Stimulated activated effector memory CD8-positive, alpha-beta T cell treated with anti-CD3 and anti-CD28 coated beads, Interleukin-12 subunit alpha, Interleukin-12 subunit beta, amount 100 ng/mL, for 72 hours (primary cell): ENCODE measurements around the gene PYDC1.
"Not testable (repeated sequence)": the region's sequence is repeated elsewhere in the genome, so short reads cannot be mapped to it uniquely, and the experiment has no call there.

ENCODE experiments used
- ATAC-seq: fragments of 150-1000 bp; cut with Tn5 transposase; 2 replicates; pipeline ENCODE4 v1.10.0; 2021
- DNase-seq, 2 donors: peaks; one replicate each; pipeline ENCODE4 v3.0.0; 2021 to 2022; ENCODE audit warnings: low spot score in 2 of 2
- H3K27ac Mint-ChIP-seq: one replicate; pipeline ENCODE4 v1.8.0; 2022; ENCODE audit warnings: mild to moderate bottlenecking, mixed read lengths
- H3K36me3 Mint-ChIP-seq: one replicate; pipeline ENCODE4 v1.8.0; 2022; ENCODE audit warnings: mild to moderate bottlenecking, mixed read lengths
- H3K4me1 Mint-ChIP-seq: one replicate; pipeline ENCODE4 v1.8.0; 2022; ENCODE audit warnings: mixed read lengths
- H3K4me3 Mint-ChIP-seq: one replicate; pipeline ENCODE4 v1.8.0; 2022; ENCODE audit warnings: mild to moderate bottlenecking, mixed read lengths
- H3K9me3 Mint-ChIP-seq: one replicate; pipeline ENCODE4 v1.8.0; 2022; ENCODE audit warnings: mixed read lengths

PYDC1 gene

GRCh38 chr16:31216422-31217135 is at the start of gene PYDC1:
PYDC1 (minus strand) TSS chr16:31217135; CDS start chr16:31217028, 107 bp downstream.
- ATAC-seq (peak; percentile 55), DNase-seq (no peak)
- Mint-ChIP-seq H3K4me3 (peak within 1 kb of the TSS; percentile 73), H3K4me1 (peaks cover 31% of the 10 kb centered on the region), H3K36me3 (no peaks in the 10 kb centered on the region), H3K27ac (peak within 1 kb of the TSS; percentile 38), H3K9me3 (no peaks in the 10 kb centered on the region)

- ATAC-seq: peak; percentile 98
- peak; percentile 54 to 84 for DNase-seq
- H3K4me3 Mint-ChIP-seq: peak overlapping the region; percentile 71
- H3K9me3 Mint-ChIP-seq: no peaks in the 10 kb centered on the region
- H3K36me3 Mint-ChIP-seq: peaks cover 21% of the 10 kb centered on the region
- H3K27ac Mint-ChIP-seq: peak overlapping the region; percentile 96
- peaks cover 48% of the 10 kb centered on the region for H3K4me1 Mint-ChIP-seq
Observed at GRCh38 chr16:31265329-31266245, 48.7 kb upstream of the PYDC1 start.

- ATAC-seq (no peak), DNase-seq (no peak)
- Mint-ChIP-seq H3K4me1 (peaks cover 40% of the 10 kb centered on the region), H3K36me3 (peaks cover 14% of the 10 kb centered on the region), H3K4me3 (no peak overlapping the region), H3K9me3 (no peaks in the 10 kb centered on the region), H3K27ac (peak overlapping the region; percentile 37)
Observed at GRCh38 chr16:31262084-31262483, 45.1 kb upstream of the PYDC1 start.

DNA sequence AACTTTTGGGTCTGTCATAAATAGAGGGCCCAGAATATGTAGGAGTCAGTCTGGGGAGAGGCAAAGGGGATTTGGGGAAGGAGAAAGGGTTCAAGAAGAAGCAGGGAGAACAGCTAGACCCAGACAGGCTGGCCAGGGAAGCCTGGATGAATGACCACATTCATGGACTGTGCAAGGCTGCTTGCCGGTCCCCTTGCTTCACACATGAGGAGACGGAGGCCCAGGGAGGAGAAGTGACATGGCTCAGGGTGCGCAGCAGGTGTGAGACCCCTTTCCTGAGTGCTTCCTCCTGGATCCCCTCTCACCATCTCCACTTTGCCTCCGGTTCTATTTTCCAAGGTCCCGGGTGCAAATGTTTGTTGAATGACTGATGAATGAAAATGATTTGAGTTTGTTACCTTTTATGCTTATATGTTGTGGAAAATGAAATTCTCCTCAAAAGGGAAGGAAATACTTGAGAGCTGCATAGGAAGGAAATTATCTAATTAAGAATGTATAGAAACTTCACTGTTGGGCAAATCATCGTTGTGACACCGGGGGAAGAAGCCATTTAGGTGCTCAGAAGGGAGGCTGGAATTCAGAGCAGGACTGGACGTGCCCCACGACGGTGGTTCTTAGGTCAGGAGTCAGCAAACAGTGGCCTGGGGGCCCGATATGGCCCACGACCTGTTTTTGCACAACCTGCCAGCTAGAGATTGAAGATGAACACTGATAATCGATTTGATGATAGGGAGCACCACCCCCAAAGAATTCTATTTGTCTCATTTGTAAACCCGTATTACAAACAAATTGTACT is 43.4 kb upstream of the PYDC1 start:
- DNase-seq: no peak
- H3K27ac Mint-ChIP-seq: peak overlapping the region; percentile 77
- ATAC-seq: no peak
- H3K4me3 Mint-ChIP-seq: peak overlapping the region; percentile 64
- H3K4me1 Mint-ChIP-seq: peaks cover 28% of the 10 kb centered on the region
- peaks cover 5% of the 10 kb centered on the region for H3K36me3 Mint-ChIP-seq
- H3K9me3 Mint-ChIP-seq: no peaks in the 10 kb centered on the region

GRCh38 chr16:31258366-31258765 is 41.4 kb upstream of the PYDC1 start:
- Mint-ChIP-seq H3K4me1 (peaks cover 32% of the 10 kb centered on the region), H3K36me3 (no peaks in the 10 kb centered on the region), H3K27ac (no peak overlapping the region), H3K4me3 (no peak overlapping the region), H3K9me3 (no peaks in the 10 kb centered on the region)
- ATAC-seq: no peak
- no peak for DNase-seq

DNA sequence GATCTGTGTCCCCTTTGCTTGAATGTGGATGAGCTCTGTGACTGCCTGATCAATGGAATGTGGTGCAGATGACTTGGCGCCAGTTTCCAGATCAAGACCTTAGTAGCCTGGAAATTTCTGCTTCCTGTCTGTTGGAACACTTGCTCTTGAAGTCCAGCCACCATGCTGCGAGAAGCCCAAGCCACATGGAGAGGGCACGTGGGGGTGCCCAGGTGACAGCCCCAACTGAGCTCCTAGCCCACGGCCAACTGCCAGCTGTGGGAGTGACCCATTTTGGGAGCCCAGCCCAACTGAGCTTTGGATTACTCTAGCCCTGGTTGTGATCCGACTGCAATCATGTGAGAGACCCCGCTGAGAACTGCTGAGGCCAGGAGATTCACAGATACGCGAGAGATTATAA is 39.5 kb upstream of the PYDC1 start:
- H3K4me1 Mint-ChIP-seq: peaks cover 35% of the 10 kb centered on the region
- no peak overlapping the region for H3K4me3 Mint-ChIP-seq
- no peak overlapping the region for H3K27ac Mint-ChIP-seq
- DNase-seq (no peak), ATAC-seq (no peak)
- H3K36me3 Mint-ChIP-seq: no peaks in the 10 kb centered on the region
- H3K9me3 Mint-ChIP-seq: no peaks in the 10 kb centered on the region

DNA sequence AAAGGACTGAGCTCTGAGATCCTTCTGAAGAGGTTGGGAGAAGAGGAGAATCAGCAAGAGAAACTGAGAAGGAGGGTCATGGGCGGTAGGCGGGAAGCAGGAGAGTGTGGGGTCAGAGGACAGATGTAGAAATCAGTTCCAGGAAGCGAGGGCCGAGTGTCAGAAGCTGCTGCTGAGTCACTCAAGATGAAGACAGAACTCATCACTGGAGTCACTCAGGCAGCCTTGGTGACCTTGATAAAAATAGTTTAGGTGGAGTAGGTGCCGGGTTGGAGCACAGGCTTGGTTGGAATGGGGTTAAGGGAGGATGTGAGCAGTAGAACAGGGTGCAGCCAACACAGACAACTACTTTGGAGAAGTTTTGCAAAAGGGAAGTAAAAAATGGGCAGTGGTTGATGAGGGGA is 36.7 kb upstream of the PYDC1 start:
- H3K9me3 Mint-ChIP-seq: no peaks in the 10 kb centered on the region
- peak overlapping the region; percentile 62 for H3K4me3 Mint-ChIP-seq
- H3K36me3 Mint-ChIP-seq: no peaks in the 10 kb centered on the region
- H3K4me1 Mint-ChIP-seq: peaks cover 36% of the 10 kb centered on the region
- DNase-seq (peak; percentile 12 to 75), ATAC-seq (peak; percentile 96)
- H3K27ac Mint-ChIP-seq: peak overlapping the region; percentile 88

GRCh38 chr16:31251435-31251834 is 34.5 kb upstream of the PYDC1 start:
- Mint-ChIP-seq H3K27ac (no peak overlapping the region), H3K36me3 (no peaks in the 10 kb centered on the region), H3K4me3 (no peak overlapping the region), H3K4me1 (peaks cover 36% of the 10 kb centered on the region), H3K9me3 (no peaks in the 10 kb centered on the region)
- DNase-seq (no peak), ATAC-seq (no peak)

- H3K9me3 Mint-ChIP-seq: no peaks in the 10 kb centered on the region
- DNase-seq (no peak), ATAC-seq (peak; percentile 57)
- peaks cover 36% of the 10 kb centered on the region for H3K4me1 Mint-ChIP-seq
- no peak overlapping the region for H3K4me3 Mint-ChIP-seq
- H3K27ac Mint-ChIP-seq: no peak overlapping the region
- H3K36me3 Mint-ChIP-seq: no peaks in the 10 kb centered on the region
Observed at GRCh38 chr16:31250782-31251384, 33.9 kb upstream of the PYDC1 start.

- ATAC-seq (no peak), DNase-seq (no peak)
- Mint-ChIP-seq H3K4me1 (peaks cover 27% of the 10 kb centered on the region), H3K27ac (peak overlapping the region; percentile 26), H3K36me3 (no peaks in the 10 kb centered on the region), H3K4me3 (no peak overlapping the region), H3K9me3 (no peaks in the 10 kb centered on the region)
Observed at GRCh38 chr16:31248344-31248743, 31.4 kb upstream of the PYDC1 start.

- H3K9me3 Mint-ChIP-seq: no peaks in the 10 kb centered on the region
- no peaks in the 10 kb centered on the region for H3K36me3 Mint-ChIP-seq
- no peak overlapping the region for H3K27ac Mint-ChIP-seq
- DNase-seq: no peak
- H3K4me1 Mint-ChIP-seq: peaks cover 13% of the 10 kb centered on the region
- no peak for ATAC-seq
- H3K4me3 Mint-ChIP-seq: no peak overlapping the region
Observed at GRCh38 chr16:31246296-31246695, 29.4 kb upstream of the PYDC1 start.

GRCh38 chr16:31245598-31245997 is 28.7 kb upstream of the PYDC1 start:
- not testable (repeated sequence) for DNase-seq, H3K9me3 Mint-ChIP-seq, H3K36me3 Mint-ChIP-seq, H3K27ac Mint-ChIP-seq, ATAC-seq, H3K4me3 Mint-ChIP-seq, H3K4me1 Mint-ChIP-seq

- Mint-ChIP-seq H3K27ac (no peak overlapping the region), H3K4me1 (no peaks in the 10 kb centered on the region), H3K36me3 (no peaks in the 10 kb centered on the region), H3K9me3 (no peaks in the 10 kb centered on the region), H3K4me3 (no peak overlapping the region)
- no peak for ATAC-seq
- DNase-seq: no peak
Observed at GRCh38 chr16:31243734-31244670, 27.1 kb upstream of the PYDC1 start.

GRCh38 chr16:31242206-31242605 is 25.3 kb upstream of the PYDC1 start:
- H3K4me3 Mint-ChIP-seq: no peak overlapping the region
- ATAC-seq (no peak), DNase-seq (no peak)
- no peaks in the 10 kb centered on the region for H3K4me1 Mint-ChIP-seq
- no peaks in the 10 kb centered on the region for H3K36me3 Mint-ChIP-seq
- no peak overlapping the region for H3K27ac Mint-ChIP-seq
- H3K9me3 Mint-ChIP-seq: no peaks in the 10 kb centered on the region
